Endothelial cell of umbilical vein (primary cell): ENCODE data around the gene CHST3. TPM values are rescaled to one million over a fixed set of nuclear protein-coding genes. Genes with fewer than 3 reads are reported as not detected.

ENCODE experiments used
- BruUV-seq: library from RNA; stranded (reverse); fragments of 400-500 nt; replicated peaks from 2 replicates; lab custom pipeline; 2021; lab: Mats Ljungman, UMichigan
- CTCF ChIA-PET: fragments of 300-600, 350-600 bp; sonication (Branson Sonifier 250); formaldehyde crosslinking; loops from one replicate; lab custom pipeline; 2021; ENCODE audit warnings: antibody characterized with exemption, inconsistent platforms; lab: Charles Lee
- POLR2A ChIA-PET: fragments of 300-600, 350-600 bp; sonication (Branson Sonifier 250); formaldehyde crosslinking; loops from one replicate; lab custom pipeline; 2021; ENCODE audit warnings: antibody characterized with exemption, inconsistent platforms; lab: Charles Lee
- DNase-seq: peaks from one replicate; pipeline ENCODE4 v3.0.0-alpha.2; 2011; ENCODE audit warnings: low read depth, low spot score
- FAIRE-seq: peaks from 2 replicates; lab custom pipeline; 2011; peaks lifted over from hg19 to GRCh38; lab: Jason Lieb, UNC
- H2AFZ ChIP-seq: 2 replicates; pipeline ENCODE4 v1.6.0; 2012; ENCODE audit warnings: low read depth, low read length, control low read depth, inconsistent platforms
- H3K27ac ChIP-seq: 2 replicates; pipeline ENCODE4 v1.5.1; 2011; ENCODE audit warnings: low read depth, mild to moderate bottlenecking, control low read depth, low read length, moderate library complexity; ENCODE audit not compliant: insufficient read depth
- H3K27me3 ChIP-seq, 2 experiments: 2 replicates each; pipeline versions ENCODE4 v1.6.0 to v1.6.1; 2011; ENCODE audit warnings: low read length in 2 of 2, mixed read lengths in 1 of 2; ENCODE audit not compliant: control insufficient read depth in 2 of 2, insufficient read depth in 2 of 2
- H3K36me3 ChIP-seq, 2 experiments: 2 replicates in 1 of 2; 3 replicates in 1 of 2; pipeline ENCODE4 v1.5.1; 2011; ENCODE audit warnings: low read length in 2 of 2, mild to moderate bottlenecking in 1 of 2, moderate library complexity in 1 of 2; ENCODE audit not compliant: control insufficient read depth in 2 of 2, insufficient read depth in 2 of 2; ENCODE audit errors: extremely low read depth in 1 of 2
- H3K4me1 ChIP-seq: 3 replicates; pipeline ENCODE4 v1.5.1; 2011; ENCODE audit warnings: mild to moderate bottlenecking, low read length; ENCODE audit not compliant: control insufficient read depth, insufficient read depth; ENCODE audit errors: extremely low read depth
- H3K4me2 ChIP-seq: 2 replicates; pipeline ENCODE4 v1.6.1; 2011; ENCODE audit warnings: low read length, control low read depth, mixed read lengths; ENCODE audit not compliant: insufficient read depth
- H3K4me3 ChIP-seq, 3 experiments: fragments of 200-600 bp in 1 of 3; sonication (generic), shearing (Covaris generic) in 1 of 3; replicated peaks in 1 of 3; 2 replicates each; pipeline ENCODE4 v1.5.1; 2011 to 2016; ENCODE audit warnings: control low read depth in 3 of 3, low read length in 3 of 3, mild to moderate bottlenecking in 2 of 3, inconsistent platforms in 1 of 3, low read depth in 1 of 3, moderate library complexity in 1 of 3; ENCODE audit not compliant: insufficient read depth in 1 of 3
- H3K79me2 ChIP-seq: 2 replicates; pipeline ENCODE4 v1.6.0; 2012; ENCODE audit warnings: low read length, inconsistent platforms; ENCODE audit not compliant: control insufficient read depth, insufficient read depth
- H3K9ac ChIP-seq: replicated peaks from 2 replicates; pipeline ENCODE3; 2011; ENCODE audit warnings: low read length, control low read depth; ENCODE audit not compliant: insufficient read depth; ENCODE audit errors: extremely low read depth
- H3K9me1 ChIP-seq: replicated peaks from 3 replicates; pipeline ENCODE4 v1.6.0; 2011; ENCODE audit warnings: mild to moderate bottlenecking, low read length; ENCODE audit not compliant: control insufficient read depth, insufficient read depth; ENCODE audit errors: extremely low read depth
- H3K9me3 ChIP-seq: replicated peaks from 2 replicates; pipeline ENCODE4 v1.5.1; 2012; ENCODE audit warnings: low read length, inconsistent platforms; ENCODE audit not compliant: control insufficient read depth, insufficient read depth
- H4K20me1 ChIP-seq: replicated peaks from 2 replicates; pipeline ENCODE3; 2011; ENCODE audit warnings: mild to moderate bottlenecking, low read length; ENCODE audit not compliant: control insufficient read depth, insufficient read depth; ENCODE audit errors: extremely low read depth
- CTCF ChIP-seq, 2 donors: IDR thresholded peaks; 1 replicate in 1 of 2; 2 replicates in 1 of 2; pipeline ENCODE4 v1.5.1; 2011; ENCODE audit warnings: low read length in 2 of 2, mild to moderate bottlenecking in 2 of 2, moderate library complexity in 2 of 2, control low read depth in 1 of 2, inconsistent platforms in 1 of 2, low read depth in 1 of 2; ENCODE audit not compliant: insufficient read depth in 1 of 2; ENCODE audit errors: extremely low read depth in 1 of 2
- EZH2 ChIP-seq: IDR thresholded peaks from 2 replicates; pipeline ENCODE4 v1.6.1; 2012; ENCODE audit warnings: borderline replicate concordance, low read depth, mild to moderate bottlenecking, moderate library complexity, low read length, inconsistent platforms; ENCODE audit not compliant: severe bottlenecking
- FOS ChIP-seq: IDR thresholded peaks from 2 replicates; pipeline ENCODE4 v1.6.1; 2011; ENCODE audit warnings: mild to moderate bottlenecking, low read length, moderate library complexity, borderline replicate concordance; ENCODE audit not compliant: insufficient read depth
- GATA2 ChIP-seq: IDR thresholded peaks from 2 replicates; pipeline ENCODE4 v1.7.0; 2011; ENCODE audit warnings: low read depth, mild to moderate bottlenecking, moderate library complexity, mixed read lengths, low read length; ENCODE audit not compliant: insufficient read length, insufficient read depth
- JUN ChIP-seq: IDR thresholded peaks from 2 replicates; pipeline ENCODE4 v1.6.1; 2011; ENCODE audit warnings: borderline replicate concordance, low read depth; ENCODE audit not compliant: insufficient read length, insufficient read depth
- MAX ChIP-seq: IDR thresholded peaks from 2 replicates; pipeline ENCODE4 v1.6.1; 2011; ENCODE audit not compliant: insufficient read depth, insufficient read length
- MYC ChIP-seq: IDR thresholded peaks from one replicate; pipeline ENCODE4 v1.6.1; 2011; ENCODE audit warnings: mild to moderate bottlenecking, low read depth, low read length
- POLR2A ChIP-seq: IDR thresholded peaks from 2 replicates; pipeline ENCODE4 v1.6.1; 2012; ENCODE audit warnings: low read depth, mild to moderate bottlenecking, control low read depth, low read length
- POLR2AphosphoS5 ChIP-seq: IDR thresholded peaks from 2 replicates; pipeline ENCODE4 v1.6.1; 2012; ENCODE audit warnings: low read depth, mild to moderate bottlenecking, control low read depth, low read length, moderate library complexity; ENCODE audit not compliant: insufficient read depth
- dilution Hi-C: fragments of 300-500 bp; cut with MboI; formaldehyde crosslinking; loops from one replicate; pipeline ENCODE4 v1.15.0; 2019; ENCODE audit warnings: low sequenced_read_pairs; ENCODE audit not compliant: extremely low pct_ligation_motif_present
- intact Hi-C: fragments of 100-400 bp; cut with micrococcal nuclease; formaldehyde crosslinking; loops from one replicate; pipeline ENCODE4 v1.10.0; 2022
- polyA plus RNA-seq, 4 experiments: library from polyadenylated mRNA; depleted of rRNA in 3 of 4; stranded (reverse) in 3 of 4; unstranded in 1 of 4; fragments of >200 nt; gene quantifications; 2 replicates each; pipeline versions ENCODE4 v1.2.1 to v1.2.3, GENCODE V29; 2011 to 2012; ENCODE audit warnings: missing spikeins in 1 of 4
- total RNA-seq: library from RNA; stranded (reverse); gene quantifications from 2 replicates; pipeline ENCODE4 v1.2.3, GENCODE V29; 2021

The CHST3 gene
- total and polyA plus RNA-seq, 2 donors (not counting 3 experiments of a cell fraction or from before 2014, with no cell fraction given): 5.5 to 11.5 TPM

DNA sequence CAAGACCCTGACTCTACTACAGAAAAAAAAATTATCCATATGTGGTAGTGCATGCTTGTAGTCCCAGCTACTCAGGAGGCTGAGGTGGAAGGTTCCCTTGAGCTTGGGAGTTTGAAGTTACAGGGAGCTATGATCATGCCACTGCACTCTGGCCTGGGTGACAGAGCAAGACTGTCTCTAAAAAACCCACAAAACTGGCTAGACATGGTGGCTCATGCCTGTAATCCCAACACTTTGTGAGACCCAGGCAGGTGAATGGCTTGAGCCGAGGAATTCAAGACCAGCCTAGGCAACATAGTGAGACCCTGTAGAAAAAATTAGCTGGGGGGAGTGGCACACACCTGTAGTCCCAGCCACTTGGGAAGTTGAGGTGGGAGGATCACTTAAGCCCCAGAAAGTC is 32.9 kb upstream of the CHST3 start:
- CTCF ChIA-PET: interaction anchor here (0.6 to 1.4 kb wide), 2 partner anchors 15 to 117 kb away, joined by 3 read pairs; no protein-coding TSS in a partner anchor
- no peak overlapping the region for H3K27ac ChIP-seq
- H3K4me2 ChIP-seq: no peak overlapping the region
- no peaks in the 10 kb centered on the region for H3K4me1 ChIP-seq
- no peak for TF ChIP-seq JUN
- TF ChIP-seq MAX: no peak
- TF ChIP-seq MYC: no peak
- no peak for TF ChIP-seq GATA2
- no peak for TF ChIP-seq EZH2
- no peak for TF ChIP-seq FOS
- TF ChIP-seq POLR2A: no peak
- TF ChIP-seq POLR2AphosphoS5: no peak
- POLR2A ChIA-PET: no interaction called here
- H3K27me3 ChIP-seq: peaks cover 0 to 2% of the 10 kb centered on the region in 2 experiments
- H4K20me1 ChIP-seq: no peaks in the 10 kb centered on the region
- H3K79me2 ChIP-seq: no peaks in the 10 kb centered on the region
- H2AFZ ChIP-seq: no peak overlapping the region
- no peaks in the 10 kb centered on the region for H3K9me1 ChIP-seq
- DNase-seq (no peak), FAIRE-seq (no peak)
- H3K36me3 ChIP-seq: no peaks in the 10 kb centered on the region
- no TSS peak for BruUV-seq
- intact Hi-C loops: no loop called here
- no peak overlapping the region for H3K9ac ChIP-seq
- dilution Hi-C loops: no loop called here
- no peaks in the 10 kb centered on the region for H3K9me3 ChIP-seq
- H3K4me3 ChIP-seq: no peak overlapping the region

- Histone ChIP-seq H3K27ac (no peak overlapping the region), H3K36me3 (no peaks in the 10 kb centered on the region), H3K4me2 (no peak overlapping the region), H3K9ac (no peak overlapping the region), H3K9me3 (no peaks in the 10 kb centered on the region), H2AFZ (no peak overlapping the region), H3K4me3 (no peak overlapping the region), H3K4me1 (no peaks in the 10 kb centered on the region), H3K27me3 (peaks cover 0 to 2% of the 10 kb centered on the region in 2 experiments), H3K79me2 (no peaks in the 10 kb centered on the region), H3K9me1 (no peaks in the 10 kb centered on the region), H4K20me1 (no peaks in the 10 kb centered on the region)
- TF ChIP-seq GATA2 (no peak), CTCF (IDR thresholded peaks at IDR 0.05; ENCODE audit: extremely low read depth in 1 of 2, insufficient read depth in 1 of 2, low read depth in 1 of 2, low read length in 2 of 2) (no peak), MAX (no peak)
- DNase-seq: no peak
- no peak for FAIRE-seq
- BruUV-seq: no TSS peak
- dilution Hi-C loops: no loop called here
- CTCF ChIA-PET: interaction anchor here (1.1 to 1.4 kb wide), 4 partner anchors 13 to 115 kb away, joined by 3 to 6 read pairs (median 4); no protein-coding TSS in a partner anchor
- POLR2A ChIA-PET: no interaction called here
- intact Hi-C loops: no loop called here
Observed at GRCh38 chr10:71933651-71934050, 30.5 kb upstream of the CHST3 start.
